Esophagus squamous epithelium (tissue), 5 donors: ENCODE measurements around the gene ENOX1. TPM values are rescaled to one million over a fixed set of nuclear protein-coding genes. Genes with fewer than 3 reads are reported as not detected.

ENCODE experiments used
- DNase-seq: peaks from one replicate; lab custom pipeline; 2025; lab: John Stamatoyannopoulos, UW
- H3K27ac ChIP-seq, 4 donors: fragments of 200-600 bp; sonication (generic); one replicate each; pipeline ENCODE4 v1.5.1; 2016 to 2019; ENCODE audit warnings: mild to moderate bottlenecking in 1 of 4
- H3K27me3 ChIP-seq, 4 donors: fragments of 200-600 bp; sonication (generic); 1 replicate in 3 of 4; 2 replicates in 1 of 4; pipeline versions ENCODE4 v1.5.1 to v1.6.0; 2017 to 2021; ENCODE audit warnings: antibody characterized with exemption in 1 of 4
- H3K36me3 ChIP-seq, 3 donors: fragments of 200-600 bp; sonication (generic); one replicate each; pipeline ENCODE4 v1.5.1; 2016 to 2019
- H3K4me1 ChIP-seq, 3 donors: fragments of 200-600 bp; sonication (generic); one replicate each; pipeline ENCODE4 v1.5.1; 2017 to 2019
- H3K4me3 ChIP-seq, 4 donors: fragments of 200-600 bp; sonication (generic); 1 replicate in 3 of 4; 2 replicates in 1 of 4; pipeline ENCODE4 v1.5.1; 2016 to 2019; ENCODE audit warnings: mild to moderate bottlenecking in 2 of 4, moderate library complexity in 1 of 4
- H3K9me3 ChIP-seq, 3 donors: fragments of 200-600 bp; sonication (generic); one replicate each; pipeline ENCODE4 v1.5.1; 2016 to 2019
- CTCF ChIP-seq, 6 experiments: fragments of 450-650 bp in 4 of 6; fragments of 200-600 bp in 2 of 6; sonication (generic) in 2 of 6; IDR thresholded peaks; one replicate each; pipeline ENCODE4 v1.5.1; 2016 to 2019; ENCODE audit warnings: antibody characterized with exemption in 6 of 6, mild to moderate bottlenecking in 4 of 6, moderate library complexity in 4 of 6
- POLR2A ChIP-seq, 4 donors: fragments of 450-650 bp; IDR thresholded peaks; one replicate each; pipeline ENCODE4 v1.6.1; 2017; ENCODE audit warnings: antibody characterized with exemption in 4 of 4, mild to moderate bottlenecking in 4 of 4, moderate library complexity in 3 of 4
- WGBS, 2 donors: methylation state at CpG; one replicate each; pipeline ENCODE4 v1.1.5; 2018; 5-methylcytosine and 5-hydroxymethylcytosine counted together
- intact Hi-C: fragments of 100-400 bp; cut with DNase I; formaldehyde crosslinking; loops from one replicate; pipeline ENCODE4 v1.15.0; 2022
- total RNA-seq, 4 donors: library from RNA; depleted of rRNA; stranded (reverse); fragments of >200 nt; gene quantifications; one replicate each; pipeline ENCODE4 v1.1.0, GENCODE V29; 2016
- donor health status: DM: yes; HTN: yes; CAD: no.

Gene ENOX1
- total RNA-seq, 4 donors from 2014 or later = 0.48 to 0.76 TPM; not detected in 2

GRCh38 chr13:43297967-43298678 is 488.6 kb downstream of the ENOX1 start:
- TF ChIP-seq CTCF (IDR thresholded peaks at IDR 0.05) (no peak), POLR2A (IDR thresholded peaks at IDR 0.05) (no peak)
- Histone ChIP-seq H3K36me3 (no peaks in the 10 kb centered on the region), H3K4me3 (no peak overlapping the region), H3K27me3 (no peaks in the 10 kb centered on the region), H3K27ac (no peak overlapping the region), H3K9me3 (no peaks in the 10 kb centered on the region), H3K4me1 (peaks cover 0 to 6% (median 0%) of the 10 kb centered on the region in 3 donors)
- 40 to 48% methylated on average over 6 of the region's 6 CpGs for WGBS, 2 donors
- no peak for DNase-seq
- intact Hi-C loops = no loop called here

DNA sequence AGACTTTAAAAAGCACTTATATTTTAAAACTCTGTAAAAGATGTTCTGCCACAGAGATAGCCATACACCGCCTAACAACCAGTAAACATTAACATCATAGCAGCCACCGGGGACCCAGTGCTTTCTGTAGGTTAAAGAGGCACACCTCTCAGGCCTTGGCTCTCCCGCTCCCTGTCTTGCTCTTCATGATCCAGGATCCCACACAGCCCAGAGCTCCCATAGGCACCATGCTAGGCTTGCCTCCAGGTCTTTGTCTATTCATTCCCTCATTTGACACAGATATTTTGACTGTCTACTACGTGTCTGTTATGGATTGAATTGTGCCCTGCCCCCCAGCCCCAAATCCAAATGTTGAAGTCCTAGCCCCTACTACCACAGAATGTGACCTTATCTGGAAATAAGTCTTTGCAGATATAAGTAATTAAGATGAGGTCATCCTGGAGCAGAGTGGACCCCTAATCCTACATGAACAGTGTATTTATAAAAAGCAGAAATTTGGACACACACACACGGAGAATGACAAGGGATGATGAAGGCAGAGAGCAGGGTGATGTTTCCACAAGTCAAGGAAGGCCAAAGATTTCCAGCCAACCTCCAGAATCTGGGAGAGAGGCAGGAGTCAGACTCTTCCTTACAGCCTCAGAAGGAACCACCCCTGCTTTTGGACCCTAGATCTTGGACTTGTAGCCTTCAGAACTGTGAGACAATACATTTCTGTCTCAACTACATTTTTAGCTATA is 490.8 kb downstream of the ENOX1 start:
- Histone ChIP-seq H3K9me3 (no peaks in the 10 kb centered on the region), H3K27ac (no peak overlapping the region), H3K4me1 (no peaks in the 10 kb centered on the region), H3K36me3 (no peaks in the 10 kb centered on the region), H3K27me3 (no peaks in the 10 kb centered on the region), H3K4me3 (no peak overlapping the region)
- intact Hi-C loops = no loop called here
- WGBS, 2 donors = 63 to 75% methylated on average over 5 of the region's 5 CpGs
- no peak for TF ChIP-seq CTCF (IDR thresholded peaks at IDR 0.05)
- TF ChIP-seq POLR2A (IDR thresholded peaks at IDR 0.05) = no peak
- DNase-seq = no peak

- intact Hi-C loops = no loop called here
- Histone ChIP-seq H3K27me3 (no peaks in the 10 kb centered on the region), H3K36me3 (no peaks in the 10 kb centered on the region), H3K4me1 (no peaks in the 10 kb centered on the region), H3K9me3 (no peaks in the 10 kb centered on the region), H3K4me3 (no peak overlapping the region), H3K27ac (no peak overlapping the region)
- TF ChIP-seq POLR2A (IDR thresholded peaks at IDR 0.05) = no peak
- TF ChIP-seq CTCF (IDR thresholded peaks at IDR 0.05) = no peak
- WGBS, 2 donors = 63 to 75% methylated on average over 2 of the region's 2 CpGs
- DNase-seq = no peak
These were observed 491.5 kb downstream of the ENOX1 start for GRCh38 chr13:43295321-43295720.

DNA sequence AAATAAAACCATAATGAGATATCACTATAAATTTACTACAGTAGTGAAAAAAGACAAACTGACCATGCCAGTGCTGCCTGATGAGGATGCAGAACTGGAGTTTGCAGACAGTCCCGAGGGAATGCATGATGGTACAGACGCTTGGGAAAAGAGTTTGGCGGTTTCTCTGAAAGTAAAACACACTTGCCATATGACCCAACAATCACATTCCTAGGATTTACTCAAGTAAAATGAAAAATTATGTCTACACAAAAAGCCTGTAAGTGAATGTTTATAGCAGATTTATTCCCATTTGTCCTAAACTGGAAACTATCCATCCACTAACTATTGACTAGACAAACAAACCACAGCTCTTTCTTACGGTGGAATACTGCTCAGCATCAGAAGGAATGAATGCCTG is 492.4 kb downstream of the ENOX1 start:
- intact Hi-C loops = no loop called here
- no peaks in the 10 kb centered on the region for H3K27me3 ChIP-seq
- no peak for DNase-seq
- no peak overlapping the region for H3K4me3 ChIP-seq
- TF ChIP-seq POLR2A (IDR thresholded peaks at IDR 0.05) = no peak
- TF ChIP-seq CTCF (IDR thresholded peaks at IDR 0.05) = no peak
- WGBS, 2 donors = 56 to 86% methylated on average over 4 of the region's 4 CpGs
- H3K27ac ChIP-seq = no peak overlapping the region
- no peaks in the 10 kb centered on the region for H3K36me3 ChIP-seq
- H3K4me1 ChIP-seq = no peaks in the 10 kb centered on the region
- H3K9me3 ChIP-seq = no peaks in the 10 kb centered on the region

GRCh38 chr13:43293986-43294385 is 492.8 kb downstream of the ENOX1 start:
- intact Hi-C loops = no loop called here
- no peak overlapping the region for H3K27ac ChIP-seq
- no peaks in the 10 kb centered on the region for H3K36me3 ChIP-seq
- TF ChIP-seq CTCF (IDR thresholded peaks at IDR 0.05) = no peak
- TF ChIP-seq POLR2A (IDR thresholded peaks at IDR 0.05) = no peak
- H3K9me3 ChIP-seq = no peaks in the 10 kb centered on the region
- H3K4me1 ChIP-seq = no peaks in the 10 kb centered on the region
- 76 to 78% methylated on average over 3 of the region's 3 CpGs for WGBS, 2 donors
- H3K4me3 ChIP-seq = no peak overlapping the region
- DNase-seq = no peak
- no peaks in the 10 kb centered on the region for H3K27me3 ChIP-seq
